Mesenchymal stem cell (in vitro differentiated cells and primary cell): Measurements from ENCODE around the gene MBP.

Experiments
- DNase-seq: peaks from one replicate; pipeline ENCODE4 v3.0.0-alpha.2; 2013
- H2AFZ ChIP-seq: one replicate; pipeline ENCODE4 v1.6.1; 2013; ENCODE audit warnings: low read depth, mild to moderate bottlenecking, control low read depth, inconsistent platforms, low read length, moderate library complexity
- H2AK5ac ChIP-seq: 2 replicates; pipeline ENCODE4 v1.6.1; 2013; ENCODE audit warnings: low read length, moderate library complexity, mild to moderate bottlenecking, inconsistent platforms; ENCODE audit not compliant: severe bottlenecking
- H2BK120ac ChIP-seq: one replicate; pipeline ENCODE4 v1.6.1; 2013; ENCODE audit warnings: low read depth, mild to moderate bottlenecking, inconsistent platforms, low read length, moderate library complexity
- H2BK12ac ChIP-seq, 2 experiments: one replicate each; pipeline ENCODE4 v1.6.1; 2013; ENCODE audit warnings: inconsistent platforms in 2 of 2, low read length in 2 of 2, mild to moderate bottlenecking in 2 of 2, moderate library complexity in 2 of 2, control low read depth in 1 of 2
- H2BK15ac ChIP-seq: one replicate; pipeline ENCODE4 v1.6.1; 2013; ENCODE audit warnings: mild to moderate bottlenecking, low read depth, inconsistent platforms; ENCODE audit not compliant: poor library complexity, severe bottlenecking
- H2BK5ac ChIP-seq: 2 replicates; pipeline ENCODE4 v1.6.1; 2013; ENCODE audit warnings: low read depth, mild to moderate bottlenecking, low read length, control low read depth, inconsistent platforms; ENCODE audit not compliant: poor library complexity, severe bottlenecking
- H3K14ac ChIP-seq, 2 experiments: one replicate each; pipeline ENCODE4 v1.6.1; 2013; ENCODE audit warnings: inconsistent platforms in 2 of 2, low read length in 2 of 2, control low read depth in 1 of 2, mild to moderate bottlenecking in 1 of 2, moderate library complexity in 1 of 2
- H3K18ac ChIP-seq, 2 experiments: one replicate each; pipeline ENCODE4 v1.6.1; 2013; ENCODE audit warnings: inconsistent platforms in 2 of 2, low read length in 2 of 2, control low read depth in 1 of 2, low read depth in 1 of 2, mild to moderate bottlenecking in 1 of 2
- H3K23ac ChIP-seq, 2 experiments: one replicate each; pipeline ENCODE4 v1.6.1; 2013; ENCODE audit warnings: inconsistent platforms in 2 of 2, low read length in 2 of 2, mild to moderate bottlenecking in 2 of 2, moderate library complexity in 2 of 2, control low read depth in 1 of 2
- H3K27ac ChIP-seq: 2 replicates; pipeline ENCODE4 v1.5.1; 2013; ENCODE audit warnings: mild to moderate bottlenecking, moderate library complexity, low read length, control low read depth, inconsistent platforms; ENCODE audit not compliant: poor library complexity, severe bottlenecking
- H3K27me3 ChIP-seq, 2 experiments: 2 replicates each; pipeline versions ENCODE4 v1.6.1 to v1.7.0; 2013; ENCODE audit warnings: low read length in 2 of 2, mild to moderate bottlenecking in 2 of 2, moderate library complexity in 2 of 2, control low read depth in 1 of 2, inconsistent platforms in 1 of 2; ENCODE audit not compliant: control insufficient read depth in 1 of 2, insufficient read depth in 1 of 2
- H3K36me3 ChIP-seq, 2 experiments: 2 replicates each; pipeline versions ENCODE4 v1.6.1 to v1.7.0; 2013; ENCODE audit warnings: low read length in 2 of 2, control low read depth in 1 of 2, inconsistent platforms in 1 of 2, low read depth in 1 of 2, mild to moderate bottlenecking in 1 of 2; ENCODE audit not compliant: insufficient read depth in 2 of 2, control insufficient read depth in 1 of 2
- H3K4ac ChIP-seq, 2 experiments: one replicate each; pipeline ENCODE4 v1.6.1; 2013; ENCODE audit warnings: inconsistent platforms in 2 of 2, low read length in 2 of 2, mild to moderate bottlenecking in 2 of 2, moderate library complexity in 2 of 2, control low read depth in 1 of 2, low read depth in 1 of 2
- H3K4me1 ChIP-seq: 2 replicates; pipeline ENCODE4 v1.6.1; 2013; ENCODE audit warnings: low read depth, low read length, control low read depth; ENCODE audit not compliant: control insufficient read depth, insufficient read depth
- H3K4me2 ChIP-seq: 2 replicates; pipeline ENCODE4 v1.6.1; 2013; ENCODE audit warnings: low read length, mild to moderate bottlenecking, inconsistent platforms; ENCODE audit not compliant: poor library complexity, severe bottlenecking
- H3K4me3 ChIP-seq, 2 experiments: 2 replicates each; pipeline versions ENCODE4 v1.5.1 to v1.7.0; 2013; ENCODE audit warnings: low read length in 2 of 2, mild to moderate bottlenecking in 2 of 2, control low read depth in 1 of 2, low read depth in 1 of 2; ENCODE audit not compliant: insufficient read depth in 1 of 2
- H3K79me1 ChIP-seq: replicated peaks from 2 replicates; pipeline ENCODE4 v1.6.1; 2013; ENCODE audit warnings: mild to moderate bottlenecking, control low read depth, low read length, inconsistent platforms; ENCODE audit not compliant: poor library complexity, severe bottlenecking
- H3K9ac ChIP-seq: 2 replicates; pipeline ENCODE4 v1.7.0; 2013; ENCODE audit warnings: mild to moderate bottlenecking, low read length, moderate library complexity
- H3K9me3 ChIP-seq: 2 replicates; pipeline ENCODE4 v1.7.0; 2013; ENCODE audit warnings: mild to moderate bottlenecking, low read length; ENCODE audit not compliant: control insufficient read depth
- H4K8ac ChIP-seq: one replicate; pipeline ENCODE4 v1.6.1; 2013; ENCODE audit warnings: inconsistent platforms, mild to moderate bottlenecking, low read length, moderate library complexity
- H4K91ac ChIP-seq: one replicate; pipeline ENCODE4 v1.6.1; 2013; ENCODE audit warnings: mild to moderate bottlenecking, low read length, inconsistent platforms
- WGBS: methylation state at CpG from one replicate; pipeline ENCODE4 v1.1.7; 2013; ENCODE audit warnings: mixed read lengths; 5-methylcytosine and 5-hydroxymethylcytosine counted together

The MBP gene

DNA sequence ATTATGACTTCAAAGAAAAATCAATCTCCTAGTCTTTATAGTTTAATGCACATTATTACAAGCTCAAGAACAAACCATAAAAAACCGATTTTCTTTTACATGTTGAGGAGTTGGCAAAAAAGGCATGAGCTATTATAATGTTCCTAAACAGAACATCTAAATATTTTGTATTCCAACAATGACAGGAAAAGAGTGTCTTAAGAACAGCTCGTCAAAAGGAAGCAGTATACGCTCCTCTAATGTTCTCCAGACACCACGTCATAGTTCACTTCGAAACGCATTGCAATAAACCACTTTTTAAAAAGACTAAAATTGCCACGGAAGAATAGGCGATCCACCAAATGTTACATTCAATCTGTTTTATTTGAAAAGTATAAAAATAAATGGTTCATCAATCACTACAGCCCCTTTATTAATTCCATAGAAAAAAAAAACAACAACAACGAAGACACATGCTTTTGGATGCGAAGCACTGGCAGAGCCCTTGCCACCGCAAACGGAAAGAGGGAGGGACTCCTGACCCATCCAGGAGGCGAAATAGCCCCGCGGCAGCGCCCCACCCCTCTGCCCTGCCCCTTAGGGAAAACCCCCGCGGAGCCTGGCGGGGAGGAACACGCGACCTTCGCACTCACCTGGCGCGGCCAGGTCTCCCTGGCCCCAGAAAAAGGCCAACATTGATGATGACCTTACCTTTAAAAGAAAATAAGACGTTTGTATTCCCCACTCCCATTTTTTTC is 45.8 kb downstream of the MBP start:
- Histone ChIP-seq H2AK5ac (no peak overlapping the region), H2BK15ac (peak overlapping the region; percentile 33), H3K79me1 (peaks cover 15% of the 10 kb centered on the region), H3K4me1 (peaks cover 38% of the 10 kb centered on the region), H3K36me3 (peaks cover 3 to 8% of the 10 kb centered on the region in 2 experiments), H2BK12ac (peak overlapping the region in 1 of 2 experiments; percentile 30), H3K18ac (no peak overlapping the region), H2BK5ac (no peak overlapping the region), H4K91ac (peak overlapping the region; percentile 92), H3K14ac (no peak overlapping the region), H2BK120ac (no peak overlapping the region), H2AFZ (no peak overlapping the region), H3K4me3 (peak overlapping the region; percentile 53 to 79), H3K4me2 (peak overlapping the region; percentile 90), H3K27ac (no peak overlapping the region), H3K4ac (no peak overlapping the region), H3K23ac (no peak overlapping the region), H3K9me3 (no peaks in the 10 kb centered on the region), H4K8ac (peak overlapping the region; percentile 82), H3K27me3 (no peaks in the 10 kb centered on the region), H3K9ac (peak overlapping the region; percentile 86)
- DNase-seq, result peak; percentile 46
- 12% methylated on average over 20 of the region's 25 CpGs for WGBS

DNA sequence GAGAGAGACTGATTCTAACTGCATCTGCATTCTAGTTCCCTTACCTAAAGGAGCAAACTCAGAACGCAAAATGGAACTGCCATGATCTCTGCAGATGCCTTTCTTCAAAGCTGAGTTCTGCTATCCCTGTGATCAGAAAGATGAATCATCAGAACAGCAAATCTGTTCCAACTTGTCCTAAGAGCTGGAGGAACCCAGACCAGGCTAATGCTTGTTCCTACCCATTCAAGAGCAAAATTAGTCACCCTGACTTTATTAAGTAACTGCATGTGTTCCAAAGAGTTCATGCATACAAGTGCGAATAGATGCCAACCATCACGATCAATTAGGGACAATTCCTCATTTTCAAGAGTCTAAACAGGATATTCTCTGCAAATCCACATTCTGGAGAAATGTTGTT is 46.5 kb downstream of the MBP start:
- Histone ChIP-seq H2BK12ac (peak overlapping the region in 1 of 2 experiments; percentile 22), H3K4me1 (peaks cover 34% of the 10 kb centered on the region), H3K4me2 (no peak overlapping the region), H3K14ac (no peak overlapping the region), H3K9ac (peak overlapping the region; percentile 86), H3K4ac (no peak overlapping the region), H3K9me3 (no peaks in the 10 kb centered on the region), H2AFZ (no peak overlapping the region), H3K18ac (no peak overlapping the region), H2BK120ac (no peak overlapping the region), H4K8ac (no peak overlapping the region), H3K27ac (peak overlapping the region; percentile 27), H2BK15ac (no peak overlapping the region), H3K4me3 (peak overlapping the region in 1 of 2 experiments; percentile 79), H3K79me1 (peaks cover 14% of the 10 kb centered on the region), H2AK5ac (no peak overlapping the region), H4K91ac (no peak overlapping the region), H2BK5ac (no peak overlapping the region), H3K27me3 (no peaks in the 10 kb centered on the region), H3K23ac (no peak overlapping the region), H3K36me3 (peaks cover 3 to 8% of the 10 kb centered on the region in 2 experiments)
- 63% methylated on average over 3 of the region's 3 CpGs for WGBS
- DNase-seq, result peak; percentile 84

DNA sequence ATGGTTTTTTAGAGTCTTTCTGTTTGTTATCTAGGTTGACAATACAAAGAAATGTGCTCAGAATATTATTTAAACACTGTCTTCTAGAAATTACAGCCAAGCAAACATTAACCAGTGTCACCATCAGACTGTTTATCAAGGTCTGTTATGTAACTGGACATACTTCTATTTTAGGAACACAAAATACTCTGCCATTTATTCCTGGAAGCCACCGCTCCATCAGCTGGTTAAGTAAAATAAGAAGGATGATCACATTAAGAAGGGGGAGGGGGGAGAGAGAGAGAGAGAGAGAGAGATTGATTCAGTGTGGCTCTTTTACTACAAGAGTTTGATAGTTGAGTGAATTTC is 47.9 kb downstream of the MBP start:
- H4K91ac ChIP-seq, result no peak overlapping the region
- H3K4me1 ChIP-seq, result peaks cover 27% of the 10 kb centered on the region
- H2AFZ ChIP-seq, result no peak overlapping the region
- H4K8ac ChIP-seq, result no peak overlapping the region
- H3K14ac ChIP-seq, result no peak overlapping the region
- no peak overlapping the region for H2AK5ac ChIP-seq
- H3K27ac ChIP-seq, result no peak overlapping the region
- no peak overlapping the region for H3K18ac ChIP-seq
- no peak overlapping the region for H2BK12ac ChIP-seq
- peak overlapping the region; percentile 25 for H3K9ac ChIP-seq
- no peak overlapping the region for H2BK15ac ChIP-seq
- peaks cover 3 to 8% of the 10 kb centered on the region in 2 experiments for H3K36me3 ChIP-seq
- H3K23ac ChIP-seq, result no peak overlapping the region
- no peak overlapping the region for H3K4ac ChIP-seq
- H2BK120ac ChIP-seq, result no peak overlapping the region
- peak overlapping the region in 1 of 2 experiments; percentile 8 for H3K4me3 ChIP-seq
- whole genome bisulfite sequencing, result 100% methylated on average over 1 of the region's 1 CpG
- H3K79me1 ChIP-seq, result peaks cover 17% of the 10 kb centered on the region
- no peak for DNase-seq
- no peak overlapping the region for H3K4me2 ChIP-seq
- H3K27me3 ChIP-seq, result no peaks in the 10 kb centered on the region
- no peak overlapping the region for H2BK5ac ChIP-seq
- no peaks in the 10 kb centered on the region for H3K9me3 ChIP-seq

DNA sequence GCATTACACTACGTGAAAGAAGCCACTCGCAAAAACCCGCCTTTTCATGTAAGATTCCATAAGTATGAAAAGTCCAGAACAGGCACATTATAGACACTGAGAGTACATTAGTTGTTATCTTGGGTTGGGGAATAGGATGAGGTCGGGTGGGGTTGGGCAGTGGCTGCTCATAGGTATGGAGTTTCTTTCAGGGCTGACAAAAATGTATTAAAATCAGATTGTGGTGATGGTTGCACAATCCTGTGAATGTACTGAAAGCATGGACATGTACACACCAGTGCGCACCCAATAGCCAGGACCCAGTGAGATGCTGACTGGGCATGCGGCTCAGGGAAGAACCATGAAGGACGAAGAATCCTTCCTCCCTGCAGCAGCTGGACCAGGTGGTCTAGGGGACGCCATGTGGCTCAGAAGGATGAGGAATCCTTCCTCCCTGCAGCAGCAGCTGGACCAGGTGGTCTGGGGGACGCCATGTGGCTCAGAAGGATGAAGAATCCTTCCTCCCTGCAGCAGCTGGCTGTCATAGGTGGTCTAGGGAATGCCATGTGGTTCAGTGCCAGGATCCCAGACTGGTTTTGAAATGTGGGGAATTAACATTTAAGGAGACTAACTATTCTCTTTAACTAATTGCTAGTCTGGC is 50.1 kb downstream of the MBP start:
- Histone ChIP-seq H2AK5ac (no peak overlapping the region), H3K4ac (no peak overlapping the region), H3K4me2 (no peak overlapping the region), H4K91ac (no peak overlapping the region), H3K27ac (no peak overlapping the region), H2BK15ac (no peak overlapping the region), H2BK120ac (no peak overlapping the region), H3K9me3 (no peaks in the 10 kb centered on the region), H3K27me3 (no peaks in the 10 kb centered on the region), H3K36me3 (no peaks in the 10 kb centered on the region), H3K79me1 (peaks cover 10% of the 10 kb centered on the region), H2AFZ (no peak overlapping the region), H3K23ac (no peak overlapping the region), H3K9ac (no peak overlapping the region), H3K4me3 (no peak overlapping the region), H2BK12ac (peak overlapping the region in 1 of 2 experiments; percentile 8), H2BK5ac (no peak overlapping the region), H4K8ac (no peak overlapping the region), H3K4me1 (peaks cover 22% of the 10 kb centered on the region), H3K18ac (peak overlapping the region in 1 of 2 experiments; percentile 79), H3K14ac (peak overlapping the region in 1 of 2 experiments; percentile 5)
- no peak for DNase-seq
- WGBS, result 93% methylated on average over 9 of the region's 9 CpGs
